ENCODE results near the gene BMS1.
"Not testable (repeated sequence)": the region's sequence is repeated elsewhere in the genome, so short reads cannot be mapped to it uniquely, and the experiment has no call there.

The BMS1 gene

GRCh38 chr10:42816912-42817311, 34.3 kb downstream of the BMS1 start:
- Histone ChIP-seq H3K36me3 (peaks cover 42 to 87% (median 65%) of the 10 kb centered on the region in 3 donors), H3K27me3 (no peaks in the 10 kb centered on the region), H3K27ac (no peak overlapping the region), H3K4me1 (no peaks in the 10 kb centered on the region), H3K4me3 (no peak overlapping the region), H3K9me3 (peaks cover 0 to 2% (median 0%) of the 10 kb centered on the region in 3 donors)
- no peak for TF ChIP-seq CTCF (IDR thresholded peaks at IDR 0.05)
- DNase-seq: no peak
- intact Hi-C loops (cut with DNase I; ENCODE audit: low total_unique reads): no loop called here

GRCh38 chr10:42817417-42817816, 34.8 kb downstream of the BMS1 start:
- intact Hi-C loops (cut with DNase I; ENCODE audit: low total_unique reads); DNase-seq; H3K27ac ChIP-seq; H3K4me1 ChIP-seq; H3K9me3 ChIP-seq; H3K4me3 ChIP-seq; H3K27me3 ChIP-seq: not testable (repeated sequence)
- peaks cover 43 to 84% (median 64%) of the 10 kb centered on the region in 3 donors for H3K36me3 ChIP-seq

GRCh38 chr10:42826759-42827158, 44.2 kb downstream of the BMS1 start:
- H3K4me1 ChIP-seq; H3K27me3 ChIP-seq; intact Hi-C loops (cut with DNase I; ENCODE audit: low total_unique reads); H3K4me3 ChIP-seq; DNase-seq; H3K27ac ChIP-seq; H3K9me3 ChIP-seq: not testable (repeated sequence)
- H3K36me3 ChIP-seq: peaks cover 52 to 88% (median 67%) of the 10 kb centered on the region in 3 donors

GRCh38 chr10:42827201-42827600, 44.6 kb downstream of the BMS1 start:
- H3K27ac ChIP-seq: no peak overlapping the region
- H3K9me3 ChIP-seq: no peaks in the 10 kb centered on the region
- no peak for TF ChIP-seq CTCF (IDR thresholded peaks at IDR 0.05)
- H3K27me3 ChIP-seq: no peaks in the 10 kb centered on the region
- H3K4me3 ChIP-seq: no peak overlapping the region
- no peaks in the 10 kb centered on the region for H3K4me1 ChIP-seq
- intact Hi-C loops (cut with DNase I; ENCODE audit: low total_unique reads): no loop called here
- no peak for DNase-seq
- H3K36me3 ChIP-seq: peaks cover 55 to 90% (median 70%) of the 10 kb centered on the region in 3 donors

GRCh38 chr10:42828391-42828790, 45.8 kb downstream of the BMS1 start:
- intact Hi-C loops (cut with DNase I; ENCODE audit: low total_unique reads); H3K27ac ChIP-seq; H3K4me1 ChIP-seq; H3K9me3 ChIP-seq; DNase-seq; H3K4me3 ChIP-seq; H3K27me3 ChIP-seq: not testable (repeated sequence)
- H3K36me3 ChIP-seq: peaks cover 44 to 91% (median 63%) of the 10 kb centered on the region in 3 donors

GRCh38 chr10:42830237-42830636, 47.6 kb downstream of the BMS1 start:
- intact Hi-C loops (cut with DNase I; ENCODE audit: low total_unique reads): no loop called here
- Histone ChIP-seq H3K27me3 (no peaks in the 10 kb centered on the region), H3K4me3 (no peak overlapping the region), H3K9me3 (no peaks in the 10 kb centered on the region), H3K27ac (no peak overlapping the region), H3K4me1 (no peaks in the 10 kb centered on the region), H3K36me3 (peaks cover 26 to 73% (median 45%) of the 10 kb centered on the region in 3 donors)
- TF ChIP-seq CTCF (IDR thresholded peaks at IDR 0.05): no peak
- no peak for DNase-seq

GRCh38 chr10:42836096-42836495, 53.5 kb downstream of the BMS1 start:
- Histone ChIP-seq H3K27me3 (peaks cover 0 to 11% of the 10 kb centered on the region in 2 donors), H3K9me3 (no peaks in the 10 kb centered on the region), H3K4me1 (peaks cover 0 to 7% (median 5%) of the 10 kb centered on the region in 4 donors), H3K4me3 (no peak overlapping the region), H3K36me3 (peaks cover 10 to 24% (median 13%) of the 10 kb centered on the region in 3 donors), H3K27ac (no peak overlapping the region)
- no peak for DNase-seq
- intact Hi-C loops (cut with DNase I; ENCODE audit: low total_unique reads): no loop called here
- TF ChIP-seq CTCF (IDR thresholded peaks at IDR 0.05): no peak

Data from tibial artery (tissue), 4 donors.